SK-N-SH (cell line): ENCODE measurements around the gene MLXIP. TPM values are rescaled to one million over a fixed set of nuclear protein-coding genes. Genes with fewer than 3 reads are reported as not detected.
A peak's percentile ranks its signal among the peaks of the same experiment; 100 is the strongest.

Experiments
- CTCF ChIA-PET: fragments of 300-600, 350-600 bp; formaldehyde crosslinking; extraction: SDS; loops from one replicate; lab custom pipeline; 2021; lab: Yijun Ruan, JAX
- POLR2A ChIA-PET: fragments of 350-600 bp; sonication (Branson Sonifier 250); formaldehyde crosslinking; extraction: SDS; loops from one replicate; lab custom pipeline; 2020; ENCODE audit warnings: antibody characterized with exemption, inconsistent platforms; lab: Yijun Ruan, JAX
- DNase-seq: peaks from one replicate; pipeline ENCODE4 v3.0.0; 2012
- H2AFZ ChIP-seq: fragments of 200-600 bp; sonication (generic); 2 replicates; pipeline ENCODE4 v1.8.1; 2016; ENCODE audit warnings: antibody characterized with exemption, mild to moderate bottlenecking, low read depth
- H3F3A ChIP-seq: fragments of 200-600 bp; sonication (generic); replicated peaks from 2 replicates; pipeline ENCODE3; 2016; ENCODE audit warnings: antibody characterized with exemption, mild to moderate bottlenecking; ENCODE audit not compliant: insufficient read depth
- H3K27ac ChIP-seq, 2 experiments: fragments of 200-500 bp in 1 of 2; fragments of 200-600 bp in 1 of 2; sonication (Bioruptor generic) in 1 of 2; sonication (generic), shearing (Covaris generic) in 1 of 2; 2 replicates each; pipeline versions ENCODE4 v1.5.1 to v1.6.1; 2014 to 2016; ENCODE audit warnings: low read depth in 2 of 2, inconsistent platforms in 1 of 2, low read length in 1 of 2, mild to moderate bottlenecking in 1 of 2, mixed read lengths in 1 of 2
- H3K27me3 ChIP-seq: fragments of 200-600 bp; sonication (generic), shearing (Covaris generic); 2 replicates; pipeline ENCODE4 v1.6.1; 2016; ENCODE audit warnings: mixed run types; ENCODE audit not compliant: insufficient read depth
- H3K36me3 ChIP-seq, 2 experiments: fragments of 200-500 bp in 1 of 2; fragments of 200-600 bp in 1 of 2; sonication (Bioruptor generic) in 1 of 2; sonication (generic) in 1 of 2; replicated peaks in 1 of 2; 2 replicates each; pipeline versions ENCODE3 to v1.5.1; 2014 to 2016; ENCODE audit warnings: low read length in 1 of 2, mild to moderate bottlenecking in 1 of 2; ENCODE audit not compliant: insufficient read depth in 2 of 2, control insufficient read depth in 1 of 2
- H3K4me1 ChIP-seq, 2 experiments: fragments of 200-500 bp in 1 of 2; fragments of 200-600 bp in 1 of 2; sonication (Bioruptor generic) in 1 of 2; sonication (generic), shearing (Covaris generic) in 1 of 2; 2 replicates each; pipeline versions ENCODE4 v1.5.1 to v1.6.1; 2014 to 2016; ENCODE audit warnings: low read depth in 1 of 2, low read length in 1 of 2, mixed run types in 1 of 2; ENCODE audit not compliant: insufficient read depth in 2 of 2, control insufficient read depth in 1 of 2
- H3K4me2 ChIP-seq: fragments of 200-600 bp; sonication (generic), shearing (Covaris generic); 2 replicates; pipeline ENCODE4 v1.6.1; 2017; ENCODE audit warnings: mixed run types
- H3K4me3 ChIP-seq, 2 experiments: fragments of 200-500 bp in 1 of 2; fragments of 200-600 bp in 1 of 2; sonication (Bioruptor generic) in 1 of 2; sonication (generic), shearing (Covaris generic) in 1 of 2; 2 replicates each; pipeline versions ENCODE4 v1.5.1 to v1.8.1; 2014 to 2016; ENCODE audit warnings: low read depth in 2 of 2, inconsistent platforms in 1 of 2, low read length in 1 of 2, mild to moderate bottlenecking in 1 of 2, mixed read lengths in 1 of 2, moderate library complexity in 1 of 2
- H3K79me2 ChIP-seq: fragments of 200-600 bp; sonication (generic); 2 replicates; pipeline ENCODE4 v1.8.1; 2017; ENCODE audit warnings: mild to moderate bottlenecking; ENCODE audit not compliant: insufficient read depth
- H3K9ac ChIP-seq: fragments of 200-600 bp; sonication (generic); 2 replicates; pipeline ENCODE4 v1.6.1; 2017; ENCODE audit warnings: mixed run types
- H3K9me2 ChIP-seq: fragments of 200-600 bp; sonication (generic); 2 replicates; pipeline ENCODE4 v1.6.1; 2017; ENCODE audit warnings: mixed run types
- H3K9me3 ChIP-seq: fragments of 200-600 bp; sonication (generic); 2 replicates; pipeline ENCODE4 v1.6.1; 2017; ENCODE audit warnings: mixed run types, mild to moderate bottlenecking, moderate library complexity
- H4K20me1 ChIP-seq: fragments of 200-600 bp; sonication (generic); 2 replicates; pipeline ENCODE4 v1.6.1; 2017; ENCODE audit warnings: mild to moderate bottlenecking, mixed run types; ENCODE audit not compliant: insufficient read depth
- CHD2 ChIP-seq: fragments of 150-350 bp; IDR thresholded peaks from 2 replicates; pipeline ENCODE4 v1.6.1; 2018; ENCODE audit warnings: low read length; ENCODE audit not compliant: partially characterized antibody
- ELF1 ChIP-seq: IDR thresholded peaks from 2 replicates; pipeline ENCODE4 v1.4.0; 2012
- EP300 ChIP-seq, 2 experiments: IDR thresholded peaks; 2 replicates each; pipeline versions ENCODE4 v1.4.0 to v1.6.1; 2012; ENCODE audit warnings: borderline replicate concordance in 1 of 2, low read depth in 1 of 2, low read length in 1 of 2
- FOSL2 ChIP-seq: IDR thresholded peaks from 2 replicates; pipeline ENCODE4 v1.4.0; 2012; ENCODE audit warnings: low read depth, mild to moderate bottlenecking, moderate library complexity, borderline replicate concordance
- GABPA ChIP-seq: IDR thresholded peaks from 2 replicates; pipeline ENCODE4 v1.4.0; 2012; ENCODE audit warnings: low read depth, mild to moderate bottlenecking
- MAX ChIP-seq: IDR thresholded peaks from 2 replicates; pipeline ENCODE4 v1.4.0; 2012; ENCODE audit warnings: low read depth
- MEF2A ChIP-seq: IDR thresholded peaks from 2 replicates; pipeline ENCODE4 v1.4.0; 2012; ENCODE audit warnings: low read depth, borderline replicate concordance
- MXI1 ChIP-seq: IDR thresholded peaks from 2 replicates; pipeline ENCODE4 v1.6.1; 2012; ENCODE audit warnings: mild to moderate bottlenecking, low read depth, low read length, improper control_type of control experiment
- NRF1 ChIP-seq: IDR thresholded peaks from 2 replicates; pipeline ENCODE4 v1.6.1; 2012; ENCODE audit warnings: low read depth, mild to moderate bottlenecking, low read length
- POLR2AphosphoS5 ChIP-seq: IDR thresholded peaks from 2 replicates; pipeline ENCODE4 v1.6.1; 2012; ENCODE audit warnings: low read depth, low read length
- RFX5 ChIP-seq: IDR thresholded peaks from 2 replicates; pipeline ENCODE4 v1.6.1; 2012; ENCODE audit warnings: mild to moderate bottlenecking, improper control_type of control experiment, low read length
- RXRA ChIP-seq: IDR thresholded peaks from 2 replicates; pipeline ENCODE4 v1.4.0; 2012; ENCODE audit warnings: low read depth, mild to moderate bottlenecking, borderline replicate concordance
- TAF1 ChIP-seq: IDR thresholded peaks from 2 replicates; pipeline ENCODE4 v1.6.1; 2012; ENCODE audit warnings: low read depth, mild to moderate bottlenecking, low read length, moderate library complexity, borderline replicate concordance
- TEAD4 ChIP-seq: IDR thresholded peaks from 2 replicates; pipeline ENCODE4 v1.4.0; 2012; ENCODE audit warnings: mild to moderate bottlenecking, borderline replicate concordance; ENCODE audit not compliant: insufficient read depth
- USF2 ChIP-seq: fragments of 150-350 bp; IDR thresholded peaks from 2 replicates; pipeline ENCODE4 v1.6.1; 2017; ENCODE audit warnings: antibody characterized with exemption, low read length, low read depth, borderline replicate concordance
- YY1 ChIP-seq: IDR thresholded peaks from 2 replicates; pipeline ENCODE4 v1.4.0; 2012; ENCODE audit warnings: low read depth, mild to moderate bottlenecking
- WGBS: methylation state at CpG from one replicate; pipeline ENCODE4 v1.1.6; 2017; ENCODE audit warnings: low lambda C conversion rate; 5-methylcytosine and 5-hydroxymethylcytosine counted together
- polyA plus RNA-seq, 3 experiments: library from polyadenylated mRNA; depleted of rRNA; stranded (reverse); fragments of >200 nt; gene quantifications; 2 replicates each; pipeline ENCODE4 v1.2.3, GENCODE V29; 2012

Gene MLXIP
- polyA plus RNA-seq, 1 of the 3 experiments (the other 2 are of a cell fraction), result 11.0 TPM

- Histone ChIP-seq H3K4me2 (no peak overlapping the region), H3K9ac (no peak overlapping the region), H3K4me1 (peaks cover 9 to 11% of the 10 kb centered on the region in 2 experiments; a peak in 2 of 4 replicates), H3F3A (peaks cover 25% of the 10 kb centered on the region), H3K27me3 (no peaks in the 10 kb centered on the region), H3K36me3 (peaks cover 9 to 11% of the 10 kb centered on the region in 2 experiments), H3K9me3 (no peaks in the 10 kb centered on the region), H4K20me1 (peaks cover 21% of the 10 kb centered on the region), H3K9me2 (no peaks in the 10 kb centered on the region), H3K4me3 (no peak overlapping the region), H3K79me2 (peaks cover 92% of the 10 kb centered on the region), H3K27ac (no peak overlapping the region), H2AFZ (no peak overlapping the region)
- no peak for DNase-seq
- ChIA-PET POLR2A (interaction anchor here (0.6 to 2.4 kb wide), 2 partner anchors 10 to 30 kb away, joined by 3 to 7 read pairs; partner anchors contain the start of gene MLXIP), CTCF (interaction anchor here (0.7 to 3.5 kb wide), 8 partner anchors 9 to 39 kb away, joined by 3 to 12 read pairs (median 4); no protein-coding TSS in a partner anchor)
- WGBS, result 94% methylated on average over 9 of the region's 9 CpGs
- TF ChIP-seq RFX5 (no peak), YY1 (no peak), RXRA (no peak)
Measured at GRCh38 chr12:122088179-122088810, 9.7 kb downstream of the MLXIP start.

- Histone ChIP-seq H3K36me3 (peaks cover 6 to 7% of the 10 kb centered on the region in 2 experiments), H3K27ac (peak overlapping the region in 1 of 2 experiments; percentile 89; a peak in 1 of 4 replicates), H3K9ac (no peak overlapping the region), H3K9me2 (no peaks in the 10 kb centered on the region), H3K79me2 (peaks cover 92% of the 10 kb centered on the region), H3K9me3 (no peaks in the 10 kb centered on the region), H3K4me1 (peaks cover 9 to 11% of the 10 kb centered on the region in 2 experiments; a peak in 2 of 4 replicates), H2AFZ (no peak overlapping the region)
- CTCF ChIA-PET, result interaction anchor here (1.0 to 3.9 kb wide), 6 partner anchors 8 to 40 kb away, joined by 3 to 14 read pairs (median 4); no protein-coding TSS in a partner anchor
- TF ChIP-seq CHD2 (no peak), FOSL2 (no peak), ELF1 (no peak), MXI1 (no peak), USF2 (no peak), MAX (no peak), POLR2AphosphoS5 (no peak), MEF2A (no peak), EP300 (IDR thresholded peaks at IDR 0.05; ENCODE audit: borderline replicate concordance in 1 of 2, low read depth in 1 of 2, low read length in 1 of 2) (no peak), NRF1 (no peak), GABPA (no peak), RXRA (no peak), TAF1 (no peak), TEAD4 (no peak)
- TF ChIP-seq, all 33 proteins: peak for 0
- DNase-seq, result no peak
- H4K20me1 ChIP-seq, result peaks cover 20% of the 10 kb centered on the region
- 86% methylated on average over 2 of the region's 2 CpGs for WGBS
- no peak overlapping the region for H3K4me3 ChIP-seq
- no peaks in the 10 kb centered on the region for H3K27me3 ChIP-seq
- H3K4me2 ChIP-seq, result no peak overlapping the region
- H3F3A ChIP-seq, result peaks cover 32% of the 10 kb centered on the region
- POLR2A ChIA-PET, result no interaction called here
Measured at GRCh38 chr12:122089077-122089476, 10.5 kb downstream of the MLXIP start.
